GM18498 (cell line): ENCODE results near the gene GNB1.
A peak's percentile ranks its signal among the peaks of the same experiment; 100 is the strongest.

Experiments used
- ATAC-seq: cut with Tn5 transposase; IDR thresholded peaks from one replicate; pipeline ENCODE4 v1.9.1; 2021; ENCODE audit warnings: mild to moderate bottlenecking, moderate library complexity; ENCODE audit not compliant: unreplicated experiment

Gene GNB1

DNA sequence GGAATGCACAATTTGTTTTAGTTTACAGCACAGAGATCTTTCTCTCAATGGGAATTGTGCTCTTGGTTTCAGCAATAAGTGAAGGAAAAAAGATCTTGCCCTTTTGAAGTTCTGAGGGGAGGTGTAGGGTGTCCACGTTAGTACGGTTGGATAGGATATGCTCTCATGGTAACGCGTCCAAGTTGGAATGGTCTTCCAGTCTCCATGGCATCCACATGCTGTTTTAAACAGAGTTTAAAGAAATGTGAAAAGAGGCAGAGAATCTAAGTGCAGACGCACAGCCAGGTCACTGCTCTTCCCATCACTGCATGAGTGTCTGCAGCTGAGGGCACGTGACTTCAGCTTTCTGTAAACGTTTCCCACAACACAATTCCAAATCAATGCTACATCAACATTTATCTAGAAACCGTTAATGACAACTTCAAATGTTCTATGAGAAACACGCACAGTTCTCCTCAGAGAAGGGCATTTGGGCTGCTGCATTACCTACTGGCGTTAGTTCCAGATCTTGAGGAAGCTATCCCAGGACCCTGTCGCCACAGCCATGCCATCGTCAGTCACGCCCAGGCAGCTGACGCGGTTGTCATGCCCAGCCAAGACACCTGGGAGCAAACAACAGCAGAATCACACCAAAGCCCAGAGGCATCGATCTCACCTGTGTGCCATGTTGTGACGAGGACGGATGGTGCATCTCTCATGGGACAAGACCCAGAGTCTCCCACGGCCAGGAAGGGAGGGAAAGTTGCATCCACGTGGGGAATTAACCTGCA is 103.9 kb downstream of the GNB1 start:
- no peak for ATAC-seq

DNA sequence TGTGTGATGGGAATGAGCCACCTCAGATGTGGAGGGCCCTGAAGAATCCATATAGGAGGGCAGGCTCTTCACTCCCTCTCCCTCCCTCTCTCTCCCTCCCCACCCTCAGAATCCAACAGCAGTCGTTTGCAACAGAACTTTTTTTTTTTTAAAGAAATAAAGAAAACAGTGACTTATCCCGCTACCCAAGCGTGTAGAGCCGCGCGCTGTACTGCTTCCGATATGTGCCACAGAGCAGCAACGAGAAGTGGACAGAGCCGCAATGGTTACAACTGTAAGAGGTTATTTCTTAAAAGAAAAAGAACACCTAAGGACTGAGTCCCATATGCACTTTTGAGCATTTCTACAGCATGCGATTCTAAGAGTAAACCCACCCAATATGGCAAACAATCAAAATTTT is 105.2 kb downstream of the GNB1 start:
- no peak for ATAC-seq

DNA sequence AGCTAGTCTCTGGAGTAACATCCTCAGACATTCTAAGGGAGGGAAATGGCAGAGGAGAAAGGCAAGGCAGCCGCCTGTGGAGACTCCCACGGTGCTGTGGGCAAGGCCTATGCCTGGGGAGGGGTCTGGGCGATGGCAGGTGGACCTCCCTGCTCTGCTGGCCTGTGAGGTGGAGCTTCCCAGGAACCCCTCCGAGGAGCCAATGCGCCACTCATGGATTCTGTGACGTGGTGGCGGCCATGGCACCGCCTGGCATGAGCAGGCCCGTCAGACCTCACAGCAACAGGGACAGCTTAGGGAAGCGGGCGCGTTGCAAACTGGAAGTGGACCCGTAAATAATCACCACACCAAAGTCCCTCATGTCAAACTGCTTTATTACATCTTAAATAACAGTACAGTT is 106.0 kb downstream of the GNB1 start:
- ATAC-seq = no peak

DNA sequence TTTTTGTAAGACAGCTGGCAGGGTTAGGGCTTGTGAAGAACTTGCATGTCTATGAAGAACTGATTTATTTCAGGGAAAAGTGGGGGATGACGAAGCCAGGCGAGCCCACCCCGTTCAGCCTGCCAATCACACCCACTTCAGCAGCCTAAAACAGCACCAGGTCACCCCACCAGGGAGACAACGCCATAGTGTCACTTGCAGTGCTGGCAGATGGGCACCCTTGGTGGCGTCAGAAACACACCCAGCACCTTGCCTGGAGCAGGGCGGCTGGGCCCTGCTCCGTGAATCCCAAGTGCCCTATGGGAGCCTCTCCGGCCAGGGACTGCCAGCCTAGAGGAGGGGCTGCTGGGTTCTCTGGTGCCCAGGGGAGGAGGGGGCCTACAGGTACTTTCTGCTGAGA is 107.6 kb downstream of the GNB1 start:
- no peak for ATAC-seq

DNA sequence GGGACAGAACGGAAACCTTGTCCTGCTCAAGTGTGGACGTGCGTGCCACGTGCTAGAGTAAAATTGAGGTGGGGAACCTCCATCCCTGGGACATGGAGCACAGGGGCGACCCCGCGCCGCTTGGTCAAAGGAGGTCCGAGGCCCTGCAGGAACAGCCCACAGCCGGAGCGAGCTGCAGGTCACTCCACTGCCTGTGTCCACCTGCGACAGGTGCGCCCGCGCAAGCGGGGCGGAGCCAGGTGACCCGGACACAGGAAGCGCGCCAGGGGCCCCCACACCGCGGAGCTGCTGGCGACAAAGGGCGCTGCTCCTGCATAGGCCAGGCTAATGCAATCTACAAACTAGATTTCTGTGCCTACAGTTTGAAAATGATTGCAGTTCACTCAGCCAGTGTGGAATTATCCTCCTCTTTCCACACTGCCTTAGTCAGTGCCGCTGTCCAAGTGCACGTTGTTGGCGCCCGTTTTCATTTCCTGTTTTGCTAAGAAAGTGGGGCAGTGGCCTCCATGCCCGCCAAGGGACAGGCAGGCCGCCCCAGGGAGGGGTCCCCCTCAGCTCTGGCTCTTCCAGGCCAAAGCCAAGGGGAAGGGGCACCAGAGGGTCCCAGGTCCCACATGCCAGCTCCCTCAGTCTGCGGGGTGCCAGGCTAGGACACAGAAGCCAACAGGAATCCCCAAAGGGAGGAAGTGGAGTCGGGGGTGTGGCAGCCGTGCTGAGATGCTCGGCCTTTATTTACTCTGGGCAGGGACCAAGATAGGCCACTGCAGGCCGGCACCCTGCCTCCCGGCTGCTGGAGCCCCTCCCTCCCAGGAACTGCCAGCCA is 108.3 kb downstream of the GNB1 start:
- ATAC-seq = no peak

DNA sequence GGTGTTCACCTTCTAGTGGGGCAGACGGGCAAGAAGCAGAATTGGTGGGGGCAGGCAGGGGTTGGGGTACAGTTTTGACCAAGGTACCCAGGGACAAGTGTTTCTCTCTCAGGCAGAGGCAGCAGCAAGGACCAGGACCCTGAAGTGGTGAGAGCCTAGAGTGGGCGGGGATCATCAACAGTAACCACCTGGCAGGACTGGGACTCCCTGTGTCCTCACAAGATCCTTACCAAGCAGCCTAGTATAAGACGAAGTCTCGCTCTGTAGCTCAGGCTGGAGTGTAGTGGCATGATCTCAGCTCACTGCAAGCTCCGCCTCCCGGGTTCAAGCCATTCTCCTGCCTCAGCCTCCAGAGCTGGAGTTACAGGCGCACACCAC is 109.4 kb downstream of the GNB1 start:
- ATAC-seq = no peak

DNA sequence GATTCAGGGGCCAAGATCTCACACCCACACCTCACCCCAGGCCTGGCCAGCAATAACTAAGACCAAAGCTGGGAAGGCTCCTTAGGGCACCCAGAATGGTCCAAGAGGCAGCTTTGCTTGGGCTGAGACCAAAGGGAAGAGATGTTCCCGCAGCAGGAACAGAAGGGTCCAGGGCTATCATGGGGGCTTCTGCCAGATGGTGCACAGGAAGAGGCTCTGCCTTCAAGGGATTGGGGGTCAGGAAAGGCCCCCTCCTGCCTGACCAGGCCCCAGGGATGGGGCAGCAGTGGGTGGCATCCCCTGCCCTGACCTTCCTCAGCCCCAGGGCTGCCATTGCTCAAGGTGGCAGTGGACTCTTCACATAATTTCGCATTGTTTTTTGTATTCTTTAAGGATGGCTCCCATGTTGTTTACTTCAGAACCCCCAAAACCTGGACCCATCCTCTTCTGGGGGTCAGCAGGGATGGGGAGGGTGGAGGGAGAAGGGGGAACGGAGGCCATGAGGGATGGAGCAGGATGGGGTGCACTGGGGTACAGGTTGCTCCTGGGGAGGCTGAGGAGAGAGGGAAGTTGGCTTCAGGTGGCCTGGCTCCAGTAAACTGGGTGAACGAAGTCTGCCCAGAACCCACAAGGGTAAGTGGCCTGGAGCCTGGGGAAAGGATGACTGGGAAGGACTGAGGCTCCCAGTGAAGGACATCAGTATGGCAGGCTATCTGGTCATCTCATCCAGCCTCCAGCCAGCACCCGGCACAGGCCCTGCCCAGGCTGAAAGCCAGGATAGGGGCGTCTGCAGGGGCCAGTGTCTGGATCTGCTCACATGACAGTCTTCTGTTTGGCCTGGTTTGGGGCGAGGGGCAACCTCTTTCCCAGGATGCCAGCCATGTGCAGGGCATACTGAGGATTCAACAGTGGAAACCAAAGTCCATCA is 110.0 kb downstream of the GNB1 start:
- ATAC-seq = no peak

DNA sequence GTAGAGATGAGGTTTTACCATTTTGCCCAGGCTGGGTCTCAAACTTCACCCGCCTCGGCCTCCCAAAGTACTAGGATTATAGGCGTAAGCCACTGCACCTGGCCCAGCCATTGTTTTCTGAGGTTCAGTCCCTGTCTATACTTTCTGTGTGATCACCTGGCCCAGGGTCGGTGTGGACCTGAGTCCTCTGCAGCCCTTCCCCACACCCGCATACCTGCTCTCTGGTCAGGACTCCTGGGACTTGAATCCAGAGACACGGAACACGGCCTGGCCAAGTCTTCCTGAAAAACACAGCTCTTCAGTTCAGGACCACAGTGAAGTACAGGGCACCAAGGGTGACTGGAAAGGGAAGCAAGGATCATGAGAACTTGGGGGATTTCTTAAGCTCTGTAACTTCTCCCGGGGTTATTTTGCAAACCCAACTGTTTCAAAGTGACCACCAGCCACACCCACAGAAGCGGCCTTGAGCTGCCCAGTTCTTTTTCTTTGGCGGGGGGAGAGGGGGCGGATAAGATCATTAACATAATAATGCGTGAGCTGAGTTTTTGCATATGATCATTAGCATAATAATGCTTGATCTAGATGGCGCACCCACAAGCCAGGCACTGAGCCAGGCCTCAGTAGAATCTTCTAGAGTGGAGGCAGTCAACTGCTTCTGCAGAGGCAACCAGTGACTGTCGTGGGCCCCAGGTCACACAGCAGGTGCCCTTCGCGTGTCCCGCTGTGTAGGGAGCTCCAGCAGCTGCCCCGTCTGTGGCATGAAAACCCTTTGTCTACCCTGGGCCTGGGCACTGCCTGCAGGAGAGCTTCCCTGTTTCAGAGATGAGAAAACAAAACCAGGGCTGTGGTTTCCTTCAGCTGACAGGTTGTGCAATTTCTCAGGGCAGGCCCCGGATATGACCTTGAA is 110.9 kb downstream of the GNB1 start:
- peak; percentile 37 for ATAC-seq

DNA sequence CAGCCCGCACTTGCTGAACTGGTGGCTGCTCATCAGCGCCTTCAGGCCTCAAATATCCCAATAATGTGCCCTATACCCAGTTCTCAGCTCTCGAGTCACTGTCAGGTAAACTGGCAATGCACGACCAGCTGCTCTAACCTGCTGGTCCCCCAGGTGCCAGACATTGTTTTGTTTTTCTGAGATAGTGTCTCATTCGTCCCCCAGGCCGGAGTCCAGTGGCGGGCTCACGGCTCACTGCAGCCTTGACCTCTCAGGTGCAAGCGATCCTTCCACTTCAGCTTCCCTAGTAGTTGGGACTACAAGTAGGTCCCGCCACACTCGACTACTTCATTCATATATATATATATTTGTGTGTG is 111.6 kb downstream of the GNB1 start:
- no peak for ATAC-seq

DNA sequence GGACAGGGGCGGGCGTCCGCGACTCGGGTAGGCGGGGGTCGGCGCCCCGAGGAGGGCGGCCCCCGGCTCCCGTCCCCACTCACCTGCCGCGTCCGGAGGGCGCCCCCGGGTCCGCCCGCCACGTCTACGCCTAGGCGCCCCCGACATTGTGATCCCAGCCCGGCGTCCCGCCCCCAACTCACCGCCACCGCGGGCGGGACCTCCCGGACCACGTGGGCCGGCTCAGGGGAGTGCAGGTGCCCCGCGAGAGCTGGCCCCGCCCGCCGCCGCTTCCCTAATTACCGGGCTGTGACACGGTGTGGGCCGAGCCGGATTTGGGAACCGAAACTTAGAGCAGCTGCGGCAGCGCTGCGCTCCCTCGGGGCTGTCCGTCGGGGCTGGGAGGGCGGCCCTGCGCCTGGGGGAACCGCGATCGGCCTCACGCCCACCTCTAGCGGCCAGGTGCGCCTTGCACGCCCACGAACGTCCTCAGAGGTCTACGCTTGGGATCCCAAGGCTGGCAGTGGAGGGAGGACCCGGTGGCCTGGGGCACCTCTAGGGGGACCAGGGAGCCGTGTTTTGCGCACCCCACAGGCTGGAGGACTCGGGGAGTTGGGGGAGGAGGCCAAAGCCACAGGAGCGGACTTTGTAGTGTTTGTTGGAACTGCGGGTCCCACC is 112.1 kb downstream of the GNB1 start:
- peak; percentile 68 for ATAC-seq

DNA sequence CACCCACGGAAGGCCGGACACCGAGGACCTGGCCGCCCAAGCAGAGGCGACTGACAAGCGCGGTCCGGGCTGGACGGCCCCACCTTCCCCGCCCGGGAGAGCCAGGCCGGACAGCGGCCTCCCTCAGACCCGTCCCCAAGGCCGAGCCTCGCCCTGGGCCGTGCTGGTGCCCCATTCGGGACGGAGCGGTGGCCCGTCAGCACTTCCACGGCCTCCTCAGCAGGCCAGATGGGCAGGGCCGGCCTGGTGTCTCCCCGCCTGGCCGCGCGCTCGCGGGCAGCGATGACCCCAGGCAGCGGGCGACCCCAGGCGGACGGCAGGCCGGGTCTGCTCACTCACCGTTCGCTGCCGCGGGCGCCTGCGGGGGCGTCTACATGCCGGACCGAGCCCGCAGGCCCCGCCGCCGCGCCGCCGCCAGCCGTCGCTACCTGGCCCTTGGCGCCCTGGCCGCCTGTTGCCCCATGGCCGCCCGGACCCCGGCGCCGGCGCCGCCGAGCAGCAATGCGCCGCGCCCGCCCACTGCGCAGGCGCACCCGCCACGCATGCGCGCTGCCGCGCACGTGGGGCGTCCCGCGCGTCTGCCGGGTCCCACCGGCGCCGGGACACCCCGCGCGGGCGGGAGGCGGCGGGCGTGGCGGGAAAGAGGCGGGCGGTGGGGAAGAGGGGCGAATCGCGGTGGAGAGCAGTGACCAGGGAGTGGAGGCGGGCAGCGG is 112.8 kb downstream of the GNB1 start, which contains the start of gene NADK:
Gene NADK, minus strand, starts transcription at position 521 of the 713 bp plus-strand sequence. CDS start 13,064 bp downstream, outside the sequence.
- ATAC-seq = peak; percentile 43

DNA sequence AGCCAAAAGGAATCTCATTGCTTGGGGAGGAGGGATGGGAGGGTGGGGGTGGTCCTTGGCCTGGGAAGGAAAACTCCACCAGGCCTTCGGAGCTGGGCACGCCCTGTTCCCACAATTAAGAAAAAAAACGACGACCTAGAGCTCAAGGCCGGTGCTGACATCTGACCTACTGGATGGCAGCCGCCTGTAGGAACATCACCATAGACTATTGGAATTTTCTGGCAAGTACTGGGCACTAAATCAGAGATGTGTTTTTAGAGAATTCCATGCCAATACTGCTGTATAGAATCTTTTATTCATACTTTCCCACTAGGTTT is 113.3 kb downstream of the GNB1 start:
- ATAC-seq = no peak

DNA sequence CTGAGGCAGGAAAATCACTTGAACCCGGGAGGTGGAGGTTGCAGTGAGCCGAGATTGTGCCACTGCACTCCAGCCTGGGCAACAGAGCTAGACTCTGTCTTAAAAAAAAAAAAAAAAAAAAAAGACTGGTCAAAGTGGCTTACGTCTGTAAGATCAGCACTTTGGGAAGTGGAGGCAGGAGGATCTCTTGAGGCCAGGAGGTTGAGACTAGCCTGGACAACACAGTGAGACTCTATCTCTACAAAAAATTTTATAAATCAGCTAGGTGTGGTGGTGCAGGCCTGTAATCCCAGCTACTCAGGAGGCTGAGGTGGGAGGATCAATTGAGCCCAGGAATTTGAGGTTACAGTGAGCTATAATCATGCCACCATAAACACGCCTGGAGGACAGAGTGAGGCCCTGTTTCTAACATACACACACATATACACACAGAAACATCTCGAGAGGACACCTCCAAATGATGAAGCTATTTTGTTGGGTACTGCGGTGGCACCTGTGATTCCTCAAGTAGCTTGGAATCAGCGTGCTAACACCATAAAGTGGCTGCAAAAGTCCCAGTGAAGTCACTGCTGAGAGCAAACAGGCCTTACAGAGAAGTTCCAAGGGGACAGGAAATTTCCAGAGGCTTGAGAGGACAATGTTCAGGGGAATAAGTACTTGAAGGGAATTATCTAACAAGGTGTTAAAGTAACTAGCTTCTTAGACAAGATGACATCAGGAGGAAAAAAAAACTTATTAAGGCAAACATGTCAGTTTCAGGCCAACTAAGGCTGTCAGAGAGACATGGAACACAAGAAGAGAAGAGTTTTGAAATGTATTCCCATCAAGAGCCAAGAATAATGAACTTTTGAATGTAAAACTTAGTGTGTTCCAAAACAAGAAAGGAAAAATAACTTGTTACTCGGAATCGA is 114.0 kb downstream of the GNB1 start:
- no peak for ATAC-seq

DNA sequence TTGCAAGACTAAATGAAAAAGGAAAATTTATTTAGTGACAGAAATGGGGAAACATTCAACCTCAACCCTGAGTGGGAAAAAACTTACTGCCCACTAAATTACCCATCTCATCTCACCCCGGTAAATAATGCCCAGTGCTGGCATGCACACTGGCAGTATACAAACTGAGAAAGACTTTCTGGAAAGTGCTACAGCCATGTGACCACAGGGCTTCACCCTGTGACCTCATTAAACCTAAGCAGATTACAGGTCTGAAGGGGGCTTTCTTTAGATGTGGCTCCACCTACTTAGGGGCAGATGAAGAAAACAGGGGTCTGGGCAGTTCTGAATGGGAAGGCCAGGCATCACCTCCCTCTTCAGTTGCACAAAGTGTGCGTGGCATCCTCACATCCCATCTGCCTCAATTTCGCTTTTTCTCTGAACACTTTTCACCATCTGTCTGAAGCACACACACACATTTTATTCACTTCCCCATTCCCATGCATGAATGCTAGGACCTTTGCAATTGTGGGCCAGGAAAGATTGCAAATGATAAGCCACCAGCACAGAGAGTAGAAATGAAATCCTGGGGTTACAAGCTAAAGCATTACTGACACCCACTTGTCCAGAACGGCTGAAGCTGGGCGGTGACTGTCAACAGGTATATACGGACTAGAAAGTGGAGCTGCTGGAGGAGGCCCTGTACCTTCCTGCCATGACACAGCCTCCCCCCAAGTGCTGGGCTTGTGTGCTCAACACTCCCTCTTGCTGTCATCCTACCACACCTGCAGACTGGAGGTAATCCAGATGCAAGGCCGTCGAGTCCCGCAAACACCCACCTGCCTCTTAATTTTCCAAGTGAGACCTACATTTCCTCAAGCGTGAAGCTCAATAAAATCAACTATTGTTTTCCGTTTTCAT is 115.3 kb downstream of the GNB1 start:
- no peak for ATAC-seq

DNA sequence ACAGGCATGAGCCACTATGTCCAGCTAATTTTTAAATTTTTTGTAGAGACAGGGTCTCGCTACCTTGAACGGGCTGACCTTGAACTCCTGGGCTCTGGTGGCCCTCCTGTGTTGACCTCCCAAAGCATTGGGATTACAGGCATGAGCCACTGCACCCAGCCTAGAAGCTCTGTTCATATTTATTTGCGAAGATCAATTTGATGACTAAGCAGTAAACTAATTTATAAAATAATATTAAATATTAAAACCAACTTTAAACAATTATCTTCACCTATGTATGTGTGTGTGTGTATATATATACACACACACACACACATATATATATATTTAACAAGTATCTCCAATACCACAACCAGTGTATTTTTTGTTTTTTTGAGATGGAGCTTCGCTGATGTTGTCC is 117.0 kb downstream of the GNB1 start:
- ATAC-seq = no peak

DNA sequence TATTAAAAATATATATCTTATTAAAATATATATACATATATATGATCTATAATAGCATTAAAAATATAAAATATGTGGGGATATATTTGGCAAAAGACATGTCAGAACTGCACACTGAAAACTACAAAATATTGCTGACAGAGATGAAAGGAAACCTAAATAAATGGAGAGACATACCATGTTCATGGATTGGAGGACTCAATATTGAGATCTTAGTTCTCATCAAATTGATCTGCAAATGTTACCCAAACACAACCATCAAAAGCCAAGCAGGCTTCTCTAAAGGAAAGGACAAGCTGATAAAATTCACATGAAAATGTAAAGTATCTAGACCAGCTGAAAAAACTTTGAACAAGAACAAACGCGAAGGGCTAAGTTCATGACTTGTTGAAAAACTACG is 119.8 kb downstream of the GNB1 start:
- no peak for ATAC-seq

DNA sequence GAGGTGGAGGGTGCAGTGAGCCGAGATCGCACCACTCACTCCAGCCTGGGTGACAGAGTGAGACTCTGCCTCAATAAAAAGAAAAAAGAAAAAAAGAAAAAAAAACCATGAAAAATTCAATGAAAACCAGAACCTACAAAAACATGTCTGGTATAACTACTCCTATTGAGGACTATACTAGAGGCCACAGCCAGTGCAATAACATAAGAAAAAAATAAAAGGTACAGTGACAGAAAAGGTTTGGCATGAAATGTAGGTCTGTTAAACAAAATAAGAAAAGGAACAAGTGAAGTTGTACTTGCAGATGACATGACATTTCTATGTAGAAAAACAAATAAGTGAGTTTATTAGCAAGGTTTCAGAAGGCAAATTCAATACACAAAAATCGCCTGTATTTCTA is 120.8 kb downstream of the GNB1 start:
- no peak for ATAC-seq
